Kidney epithelial cell (primary cell): ENCODE results near the gene SLC48A1. TPM values are rescaled to one million over a fixed set of nuclear protein-coding genes. Genes with fewer than 3 reads are reported as not detected.

Source experiments
- DNase-seq: peaks from one replicate; pipeline ENCODE4 v3.0.0-alpha.2; 2010; ENCODE audit warnings: low read depth
- H3K27me3 ChIP-seq: 2 replicates; pipeline ENCODE4 v1.6.0; 2011; ENCODE audit warnings: low read length; ENCODE audit not compliant: control insufficient read depth, insufficient read depth
- H3K36me3 ChIP-seq: 2 replicates; pipeline ENCODE4 v1.5.1; 2011; ENCODE audit warnings: low read length; ENCODE audit not compliant: control insufficient read depth, insufficient read depth
- H3K4me3 ChIP-seq: 2 replicates; pipeline ENCODE4 v1.5.1; 2011; ENCODE audit warnings: low read depth, mild to moderate bottlenecking, control low read depth, low read length
- CTCF ChIP-seq: IDR thresholded peaks from 2 replicates; pipeline ENCODE4 v1.5.1; 2011; ENCODE audit warnings: mild to moderate bottlenecking, moderate library complexity, low read length, control low read depth, inconsistent platforms; ENCODE audit not compliant: insufficient read depth, poor library complexity, severe bottlenecking
- total RNA-seq: library from RNA; depleted of rRNA; stranded (reverse); fragments of >200 nt; gene quantifications from 2 replicates; pipeline ENCODE4 v1.2.3, GENCODE V29; 2015

SLC48A1 gene
- total RNA-seq, 1 donor from 2014 or later: 26.5 TPM

GRCh38 chr12:47783024-47783755, 10.2 kb downstream of the SLC48A1 start:
- DNase-seq: no peak
- H3K4me3 ChIP-seq: no peak overlapping the region
- no peak for TF ChIP-seq CTCF
- H3K27me3 ChIP-seq: no peaks in the 10 kb centered on the region
- peaks cover 8% of the 10 kb centered on the region for H3K36me3 ChIP-seq

DNA sequence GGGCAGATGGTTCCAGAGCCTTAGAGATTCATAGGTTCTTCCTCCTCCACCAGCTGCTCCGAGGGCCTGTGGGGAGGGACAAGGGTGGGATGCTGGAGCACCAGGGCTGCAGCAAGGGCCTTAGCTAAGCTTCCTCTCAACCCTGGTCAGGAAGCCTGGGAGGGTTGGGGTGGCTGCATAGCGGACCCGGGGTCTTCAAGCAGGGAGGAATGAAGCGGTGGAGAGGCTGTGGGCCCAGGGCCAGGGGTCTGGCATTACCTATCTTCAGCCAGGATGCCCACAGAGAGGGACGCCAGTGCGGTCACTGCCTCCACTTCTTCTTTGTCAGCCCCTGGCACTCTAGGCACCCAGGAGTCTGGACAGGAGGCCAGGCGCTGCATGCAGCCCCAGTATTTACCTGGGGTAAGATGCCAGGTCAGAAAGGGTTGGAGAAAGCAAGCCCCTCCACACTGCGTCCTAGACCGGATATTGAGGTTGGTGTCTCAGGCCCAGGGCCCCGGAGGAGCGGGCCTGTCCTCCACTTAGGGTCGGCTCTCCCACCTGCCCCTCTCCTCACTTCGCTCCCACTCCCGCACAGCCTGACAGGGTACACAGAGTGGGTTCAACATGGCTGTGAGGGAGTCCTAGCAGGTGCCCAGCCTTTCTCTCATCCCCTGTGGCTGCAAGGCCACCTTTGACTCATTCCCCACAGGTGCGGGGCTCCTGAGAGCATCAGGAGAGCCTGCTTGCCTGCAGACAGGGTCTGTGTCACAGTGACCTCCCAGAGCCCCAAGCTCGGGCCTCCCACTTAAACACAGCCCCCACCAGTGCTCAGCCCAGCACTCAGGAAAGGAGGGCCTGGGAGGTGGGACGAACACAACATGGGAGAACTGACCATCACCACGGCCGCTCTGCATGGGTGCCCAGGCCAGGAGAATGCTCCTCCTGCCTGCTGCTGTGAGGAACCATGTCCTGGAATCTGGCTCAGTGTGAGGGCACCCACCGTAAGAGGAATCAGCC, 11.1 kb downstream of the SLC48A1 start:
- no peak for TF ChIP-seq CTCF
- no peak for DNase-seq
- Histone ChIP-seq H3K27me3 (no peaks in the 10 kb centered on the region), H3K4me3 (no peak overlapping the region), H3K36me3 (peaks cover 8% of the 10 kb centered on the region)

- no peaks in the 10 kb centered on the region for H3K27me3 ChIP-seq
- H3K36me3 ChIP-seq: peaks cover 6% of the 10 kb centered on the region
- no peak for DNase-seq
- H3K4me3 ChIP-seq: no peak overlapping the region
- no peak for TF ChIP-seq CTCF
Observed at GRCh38 chr12:47785036-47785886, 12.2 kb downstream of the SLC48A1 start.

DNA sequence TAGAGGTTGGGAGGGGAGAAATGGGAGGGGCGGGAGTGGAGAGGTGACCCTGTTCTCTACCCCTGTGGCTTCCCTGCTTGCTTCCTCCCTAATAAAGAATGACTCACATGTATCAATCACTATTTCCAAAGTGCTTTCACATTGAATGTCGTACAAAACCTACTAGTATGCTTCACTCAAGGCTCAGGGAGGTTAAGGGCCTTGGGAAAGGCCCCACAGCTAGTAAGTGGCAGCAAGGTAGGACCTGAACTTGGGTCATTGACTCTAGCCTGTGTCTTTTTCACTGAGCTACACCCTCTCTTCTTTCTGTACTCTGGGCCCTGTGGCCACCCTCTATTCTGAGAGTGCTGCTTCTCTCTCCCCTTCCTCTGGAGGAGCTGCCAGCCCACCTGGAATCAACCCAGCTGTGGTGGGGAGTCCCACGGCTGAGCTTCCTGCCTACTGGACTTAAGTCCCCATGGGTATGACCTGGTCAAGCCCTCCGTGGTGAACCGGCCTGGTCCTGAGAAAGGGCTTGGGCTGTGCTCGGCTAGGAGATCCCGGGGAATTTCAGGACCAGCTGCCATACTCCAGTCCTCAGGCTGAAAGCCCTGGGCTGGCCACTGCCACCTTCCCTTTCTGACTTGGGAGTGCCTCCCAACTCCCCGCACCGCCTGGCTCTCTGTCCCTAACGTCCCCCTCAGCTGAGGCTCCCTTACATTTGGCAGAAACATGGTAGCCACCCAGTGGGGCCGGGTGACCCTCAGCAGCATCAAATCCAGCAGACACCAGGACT, 13.0 kb downstream of the SLC48A1 start:
- Histone ChIP-seq H3K4me3 (no peak overlapping the region), H3K36me3 (peaks cover 6% of the 10 kb centered on the region)
- TF ChIP-seq CTCF: no peak

GRCh38 chr12:47786662-47787280, 13.7 kb downstream of the SLC48A1 start:
- no peak overlapping the region for H3K4me3 ChIP-seq
- no peak for DNase-seq
- H3K36me3 ChIP-seq: peaks cover 8% of the 10 kb centered on the region
- TF ChIP-seq CTCF: no peak
- no peaks in the 10 kb centered on the region for H3K27me3 ChIP-seq

More for the DNA sequence above, 13.0 kb downstream of the SLC48A1 start:
- no peaks in the 10 kb centered on the region for H3K27me3 ChIP-seq
- DNase-seq: no peak
